ENCODE measurements around the gene LRRC72. TPM values are rescaled to one million over a fixed set of nuclear protein-coding genes. Genes with fewer than 3 reads are reported as not detected.

The LRRC72 gene
- total RNA-seq, 1 donor from 2014 or later, result not detected

GRCh38 chr7:16606704-16607103, 80.1 kb downstream of the LRRC72 start:
- intact Hi-C loops (cut with DNase I), result no loop called here
- Histone ChIP-seq H3K4me1 (no peaks in the 10 kb centered on the region), H3K9me3 (no peaks in the 10 kb centered on the region), H3K27ac (no peak overlapping the region), H3K4me3 (no peak overlapping the region), H3K36me3 (peaks cover 35 to 75% of the 10 kb centered on the region in 2 donors), H3K27me3 (no peaks in the 10 kb centered on the region)
- DNase-seq (ENCODE audit: low spot score in 2 of 2), result no peak
- TF ChIP-seq, protein P1, sequence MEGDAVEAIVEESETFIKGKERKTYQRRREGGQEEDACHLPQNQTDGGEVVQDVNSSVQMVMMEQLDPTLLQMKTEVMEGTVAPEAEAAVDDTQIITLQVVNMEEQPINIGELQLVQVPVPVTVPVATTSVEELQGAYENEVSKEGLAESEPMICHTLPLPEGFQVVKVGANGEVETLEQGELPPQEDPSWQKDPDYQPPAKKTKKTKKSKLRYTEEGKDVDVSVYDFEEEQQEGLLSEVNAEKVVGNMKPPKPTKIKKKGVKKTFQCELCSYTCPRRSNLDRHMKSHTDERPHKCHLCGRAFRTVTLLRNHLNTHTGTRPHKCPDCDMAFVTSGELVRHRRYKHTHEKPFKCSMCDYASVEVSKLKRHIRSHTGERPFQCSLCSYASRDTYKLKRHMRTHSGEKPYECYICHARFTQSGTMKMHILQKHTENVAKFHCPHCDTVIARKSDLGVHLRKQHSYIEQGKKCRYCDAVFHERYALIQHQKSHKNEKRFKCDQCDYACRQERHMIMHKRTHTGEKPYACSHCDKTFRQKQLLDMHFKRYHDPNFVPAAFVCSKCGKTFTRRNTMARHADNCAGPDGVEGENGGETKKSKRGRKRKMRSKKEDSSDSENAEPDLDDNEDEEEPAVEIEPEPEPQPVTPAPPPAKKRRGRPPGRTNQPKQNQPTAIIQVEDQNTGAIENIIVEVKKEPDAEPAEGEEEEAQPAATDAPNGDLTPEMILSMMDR (IDR thresholded peaks at IDR 0.05), result no peak

GRCh38 chr7:16609842-16610450, 83.3 kb downstream of the LRRC72 start:
- intact Hi-C loops (cut with DNase I), result no loop called here

GRCh38 chr7:16611711-16612110, 85.1 kb downstream of the LRRC72 start:
- H3K9me3 ChIP-seq, result no peaks in the 10 kb centered on the region
- no peak overlapping the region for H3K4me3 ChIP-seq
- H3K27me3 ChIP-seq, result no peaks in the 10 kb centered on the region
- peaks cover 26 to 63% of the 10 kb centered on the region in 2 donors for H3K36me3 ChIP-seq
- intact Hi-C loops (cut with DNase I), result no loop called here
- DNase-seq (ENCODE audit: low spot score in 2 of 2), result no peak
- H3K27ac ChIP-seq, result no peak overlapping the region
- H3K4me1 ChIP-seq, result no peaks in the 10 kb centered on the region
- TF ChIP-seq, protein P1 (IDR thresholded peaks at IDR 0.05), result no peak

More at GRCh38 chr7:16609842-16610450, 83.3 kb downstream of the LRRC72 start:
- Histone ChIP-seq H3K4me3 (no peak overlapping the region), H3K36me3 (peaks cover 24 to 60% of the 10 kb centered on the region in 2 donors), H3K27me3 (no peaks in the 10 kb centered on the region), H3K4me1 (no peaks in the 10 kb centered on the region), H3K9me3 (no peaks in the 10 kb centered on the region), H3K27ac (no peak overlapping the region)
- TF ChIP-seq, protein P1 (IDR thresholded peaks at IDR 0.05), result no peak
- no peak for DNase-seq (ENCODE audit: low spot score in 2 of 2)

GRCh38 chr7:16615228-16615627, 88.6 kb downstream of the LRRC72 start:
- H3K36me3 ChIP-seq, result peaks cover 21 to 47% of the 10 kb centered on the region in 2 donors
- TF ChIP-seq, protein P1 (IDR thresholded peaks at IDR 0.05), result no peak

GRCh38 chr7:16616122-16616521, 89.5 kb downstream of the LRRC72 start:
- TF ChIP-seq, protein P1 (IDR thresholded peaks at IDR 0.05), result no peak
- Histone ChIP-seq H3K36me3 (peaks cover 21 to 47% of the 10 kb centered on the region in 2 donors), H3K27ac (no peak overlapping the region), H3K9me3 (no peaks in the 10 kb centered on the region), H3K27me3 (no peaks in the 10 kb centered on the region), H3K4me3 (no peak overlapping the region), H3K4me1 (no peaks in the 10 kb centered on the region)
- intact Hi-C loops (cut with DNase I), result no loop called here
- DNase-seq (ENCODE audit: low spot score in 2 of 2), result no peak

More at GRCh38 chr7:16615228-16615627, 88.6 kb downstream of the LRRC72 start:
- intact Hi-C loops (cut with DNase I), result no loop called here
- DNase-seq (ENCODE audit: low spot score in 2 of 2), result no peak
- Histone ChIP-seq H3K9me3 (no peaks in the 10 kb centered on the region), H3K4me1 (no peaks in the 10 kb centered on the region), H3K4me3 (no peak overlapping the region), H3K27ac (no peak overlapping the region), H3K27me3 (no peaks in the 10 kb centered on the region)
